ENCODE data around the gene TOR3A. TPM values are rescaled to one million over a fixed set of nuclear protein-coding genes. Genes with fewer than 3 reads are reported as not detected.

The TOR3A gene
- polyA plus RNA-seq, 3 donors, result 50.0 to 67.8 (median 60.9) TPM

DNA sequence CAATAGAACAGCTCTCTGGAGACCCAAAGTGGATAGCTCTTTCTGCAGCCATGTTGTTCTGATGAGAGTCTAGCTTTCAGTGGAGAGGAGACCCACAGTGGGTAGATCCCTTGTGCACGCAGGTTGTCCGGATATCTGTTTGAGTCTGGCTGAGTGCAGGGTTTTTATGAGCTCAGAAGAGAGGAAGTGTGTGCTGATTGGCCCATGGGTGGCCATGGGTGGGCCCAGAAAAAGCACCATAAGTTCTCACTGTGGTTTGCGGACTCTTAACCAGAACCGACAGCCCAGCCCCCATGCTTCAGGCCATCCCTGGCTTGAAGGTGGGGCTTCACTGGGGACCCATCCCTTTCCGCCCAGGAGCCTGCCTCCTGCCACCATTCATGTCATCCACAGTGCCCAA lies 39.2 kb upstream of the TOR3A start:
- Mint-ChIP-seq H3K4me1 (peaks cover 12% of the 10 kb centered on the region), H3K36me3 (peaks cover 18 to 32% of the 10 kb centered on the region in 2 donors), H3K27ac (peak overlapping the region in 2 of 7 donors; percentile 19 to 43), H3K9me3 (peaks cover 0 to 13% (median 0%) of the 10 kb centered on the region in 7 donors), H3K27me3 (ENCODE audit: low read depth in 3 of 3) (peaks cover 0 to 1% (median 0%) of the 10 kb centered on the region in 3 donors), H3K4me3 (no peak overlapping the region)
- WGBS (ENCODE audit: insufficient coverage), result 94% methylated on average over 5 of the region's 5 CpGs
- Histone ChIP-seq H3K9ac (ENCODE audit: insufficient read depth, low read length, poor library complexity, severe bottlenecking) (no peak overlapping the region), H3K9me3 (replicated peaks in 1 of 2; ENCODE audit: control insufficient read depth in 1 of 2, insufficient read depth in 1 of 2, low read length in 2 of 2) (peaks cover 0 to 6% of the 10 kb centered on the region in 2 donors), H2AFZ (ENCODE audit: insufficient read depth, low read depth, low read length, poor library complexity, severe bottlenecking) (no peak overlapping the region), H3K4me1 (ENCODE audit: control insufficient read depth in 1 of 2, insufficient read depth in 2 of 2, low read length in 2 of 2) (peaks cover 7 to 14% of the 10 kb centered on the region in 2 donors), H3K27ac (ENCODE audit: low read depth in 1 of 2, low read length in 2 of 2) (no peak overlapping the region), H3K36me3 (replicated peaks in 1 of 2; ENCODE audit: control insufficient read depth in 1 of 2, insufficient read depth in 2 of 2, low read length in 2 of 2) (peaks cover 6 to 17% of the 10 kb centered on the region in 2 donors), H3K4me3 (replicated peaks in 1 of 3; ENCODE audit: low read depth in 2 of 3, low read length in 3 of 3) (no peak overlapping the region), H3K27me3 (ENCODE audit: control insufficient read depth in 2 of 2, insufficient read depth in 2 of 2, low read length in 2 of 2) (no peaks in the 10 kb centered on the region), H3K79me2 (ENCODE audit: insufficient read depth, low read length) (peaks cover 47% of the 10 kb centered on the region), H3K4me2 (replicated peaks; ENCODE audit: extremely low read depth, low read length, poor library complexity, severe bottlenecking) (no peak overlapping the region), H4K20me1 (ENCODE audit: insufficient read depth, low read length) (peaks cover 20% of the 10 kb centered on the region)
- intact Hi-C loops (cut with micrococcal nuclease), result no loop called here
- no peak for TF ChIP-seq CTCF (IDR thresholded peaks at IDR 0.05)
- DNase-seq, result no peak

DNA sequence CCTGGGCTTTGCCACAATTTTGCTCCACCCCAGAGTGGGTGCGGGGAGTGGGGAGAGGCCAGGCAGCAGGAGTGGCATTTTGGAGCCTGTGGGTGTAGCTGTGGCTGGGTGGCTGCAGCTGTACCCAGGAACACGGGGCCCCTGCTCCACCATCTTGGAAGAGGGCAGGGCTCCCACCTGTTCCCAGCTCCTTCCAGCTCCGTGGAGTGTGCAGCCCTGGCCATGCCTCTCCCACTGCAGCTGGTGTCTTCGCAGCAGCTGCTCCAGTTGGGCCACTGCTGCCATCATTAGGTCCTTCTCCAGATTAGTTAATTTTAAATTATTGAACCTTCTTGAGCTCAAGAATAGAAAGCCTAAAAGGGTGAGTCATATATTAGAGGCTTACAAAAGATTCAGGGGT lies 38.6 kb upstream of the TOR3A start:
- whole genome bisulfite sequencing (ENCODE audit: insufficient coverage), result 100% methylated on average over 3 of the region's 4 CpGs

More for the DNA sequence above, 38.6 kb upstream of the TOR3A start:
- Histone ChIP-seq H3K4me1 (ENCODE audit: control insufficient read depth in 1 of 2, insufficient read depth in 2 of 2, low read length in 2 of 2) (peaks cover 1 to 9% of the 10 kb centered on the region in 2 donors), H4K20me1 (ENCODE audit: insufficient read depth, low read length) (peaks cover 15% of the 10 kb centered on the region), H3K4me2 (replicated peaks; ENCODE audit: extremely low read depth, low read length, poor library complexity, severe bottlenecking) (no peak overlapping the region), H3K9me3 (replicated peaks in 1 of 2; ENCODE audit: control insufficient read depth in 1 of 2, insufficient read depth in 1 of 2, low read length in 2 of 2) (peaks cover 0 to 6% of the 10 kb centered on the region in 2 donors), H3K4me3 (replicated peaks in 1 of 3; ENCODE audit: low read depth in 2 of 3, low read length in 3 of 3) (no peak overlapping the region), H3K9ac (ENCODE audit: insufficient read depth, low read length, poor library complexity, severe bottlenecking) (no peak overlapping the region), H3K27ac (ENCODE audit: low read depth in 1 of 2, low read length in 2 of 2) (no peak overlapping the region), H3K79me2 (ENCODE audit: insufficient read depth, low read length) (peaks cover 42% of the 10 kb centered on the region), H3K36me3 (replicated peaks in 1 of 2; ENCODE audit: control insufficient read depth in 1 of 2, insufficient read depth in 2 of 2, low read length in 2 of 2) (peaks cover 6 to 17% of the 10 kb centered on the region in 2 donors), H2AFZ (ENCODE audit: insufficient read depth, low read depth, low read length, poor library complexity, severe bottlenecking) (no peak overlapping the region), H3K27me3 (ENCODE audit: control insufficient read depth in 2 of 2, insufficient read depth in 2 of 2, low read length in 2 of 2) (no peaks in the 10 kb centered on the region)
- TF ChIP-seq CTCF (IDR thresholded peaks at IDR 0.05), result no peak
- peaks cover 0 to 1% (median 0%) of the 10 kb centered on the region in 3 donors for H3K27me3 Mint-ChIP-seq (ENCODE audit: low read depth in 3 of 3)
- DNase-seq, result no peak
- no peak overlapping the region for H3K4me3 Mint-ChIP-seq
- peak overlapping the region in 1 of 7 donors; percentile 19 for H3K27ac Mint-ChIP-seq
- peaks cover 10% of the 10 kb centered on the region for H3K4me1 Mint-ChIP-seq
- intact Hi-C loops (cut with micrococcal nuclease), result no loop called here
- peaks cover 0 to 13% (median 0%) of the 10 kb centered on the region in 7 donors for H3K9me3 Mint-ChIP-seq
- peaks cover 21 to 37% of the 10 kb centered on the region in 2 donors for H3K36me3 Mint-ChIP-seq

Data from CD14-positive monocyte (primary cell).